ENCODE data around the gene SLC9A4.

The SLC9A4 gene

DNA sequence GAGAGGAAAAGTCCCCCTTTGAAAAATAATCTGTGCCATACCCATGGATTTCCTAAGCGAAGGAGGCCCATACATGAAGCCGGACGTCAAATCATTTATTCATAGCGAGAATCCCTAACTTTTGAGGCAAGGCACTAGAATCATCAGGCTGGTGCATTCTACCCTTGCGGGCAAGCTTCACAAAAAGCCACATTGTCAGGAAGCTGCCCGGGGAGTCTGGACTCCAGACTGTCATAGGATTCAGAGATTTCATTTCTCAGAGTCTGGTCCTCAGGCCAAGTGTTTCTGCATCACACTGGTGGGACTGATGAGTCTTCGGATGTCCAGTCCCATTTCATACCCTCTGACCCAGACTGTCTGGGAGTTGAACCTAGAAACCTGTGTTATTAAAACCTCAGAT lies 8.9 kb downstream of the SLC9A4 start:
- H3K4me2 ChIP-seq (ENCODE audit: low read depth, low read length, poor library complexity, severe bottlenecking) = no peak overlapping the region
- H3K36me3 ChIP-seq (ENCODE audit: low read length) = no peaks in the 10 kb centered on the region
- no peaks in the 10 kb centered on the region for H4K20me1 ChIP-seq (ENCODE audit: low read depth, low read length)
- H3K27me3 ChIP-seq (ENCODE audit: low read length) = no peaks in the 10 kb centered on the region
- TF ChIP-seq, protein P1, sequence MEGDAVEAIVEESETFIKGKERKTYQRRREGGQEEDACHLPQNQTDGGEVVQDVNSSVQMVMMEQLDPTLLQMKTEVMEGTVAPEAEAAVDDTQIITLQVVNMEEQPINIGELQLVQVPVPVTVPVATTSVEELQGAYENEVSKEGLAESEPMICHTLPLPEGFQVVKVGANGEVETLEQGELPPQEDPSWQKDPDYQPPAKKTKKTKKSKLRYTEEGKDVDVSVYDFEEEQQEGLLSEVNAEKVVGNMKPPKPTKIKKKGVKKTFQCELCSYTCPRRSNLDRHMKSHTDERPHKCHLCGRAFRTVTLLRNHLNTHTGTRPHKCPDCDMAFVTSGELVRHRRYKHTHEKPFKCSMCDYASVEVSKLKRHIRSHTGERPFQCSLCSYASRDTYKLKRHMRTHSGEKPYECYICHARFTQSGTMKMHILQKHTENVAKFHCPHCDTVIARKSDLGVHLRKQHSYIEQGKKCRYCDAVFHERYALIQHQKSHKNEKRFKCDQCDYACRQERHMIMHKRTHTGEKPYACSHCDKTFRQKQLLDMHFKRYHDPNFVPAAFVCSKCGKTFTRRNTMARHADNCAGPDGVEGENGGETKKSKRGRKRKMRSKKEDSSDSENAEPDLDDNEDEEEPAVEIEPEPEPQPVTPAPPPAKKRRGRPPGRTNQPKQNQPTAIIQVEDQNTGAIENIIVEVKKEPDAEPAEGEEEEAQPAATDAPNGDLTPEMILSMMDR (IDR thresholded peaks at IDR 0.05; ENCODE audit: insufficient read depth, low read length, poor library complexity, severe bottlenecking) = no peak
- no peak for TF ChIP-seq EZH2phosphoT487 (conservative IDR thresholded peaks at IDR 0.05; ENCODE audit: low read length)
- no peak overlapping the region for H3K9ac ChIP-seq (ENCODE audit: low read length)
- no peak overlapping the region for H3K4me3 ChIP-seq (ENCODE audit: insufficient read depth, low read length, poor library complexity, severe bottlenecking)
- H3F3A ChIP-seq (ENCODE audit: insufficient read depth) = no peaks in the 10 kb centered on the region
- H2AFZ ChIP-seq (ENCODE audit: low read depth, low read length, severe bottlenecking) = no peak overlapping the region
- H3K9me2 ChIP-seq (replicated peaks; ENCODE audit: insufficient read depth, low read length) = no peaks in the 10 kb centered on the region
- no peak overlapping the region for H3K27ac ChIP-seq (ENCODE audit: low read depth, low read length)
- no peaks in the 10 kb centered on the region for H3K9me3 ChIP-seq (ENCODE audit: insufficient read depth, low read length)
- no peaks in the 10 kb centered on the region for H3K79me2 ChIP-seq (ENCODE audit: insufficient read depth, low read length)

DNA sequence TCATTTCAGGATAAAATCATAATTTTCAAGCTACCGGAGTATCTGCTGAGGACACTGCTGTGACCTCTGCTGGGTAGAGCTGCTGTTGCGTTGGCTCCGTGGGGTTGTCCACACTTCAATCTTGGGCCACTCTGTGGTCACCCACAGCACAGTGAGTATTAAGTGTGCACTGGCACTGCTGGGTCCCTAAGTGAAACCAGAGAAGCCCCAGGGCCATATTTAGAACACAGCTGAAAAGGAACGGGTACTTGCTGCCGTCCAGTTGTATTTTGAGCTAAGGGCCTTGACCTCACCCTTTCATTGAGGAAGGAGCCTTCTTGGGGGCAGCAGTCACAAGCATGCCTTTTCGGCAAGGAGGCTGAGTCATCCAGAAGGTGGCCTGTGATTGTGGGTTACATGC lies 10.1 kb downstream of the SLC9A4 start:
- TF ChIP-seq, protein P1 (IDR thresholded peaks at IDR 0.05; ENCODE audit: insufficient read depth, low read length, poor library complexity, severe bottlenecking) = no peak
- TF ChIP-seq EZH2phosphoT487 (conservative IDR thresholded peaks at IDR 0.05; ENCODE audit: low read length) = no peak
- H3K36me3 ChIP-seq (ENCODE audit: low read length) = no peaks in the 10 kb centered on the region
- no peaks in the 10 kb centered on the region for H3K9me2 ChIP-seq (replicated peaks; ENCODE audit: insufficient read depth, low read length)
- H3K27me3 ChIP-seq (ENCODE audit: low read length) = no peaks in the 10 kb centered on the region
- H3K4me2 ChIP-seq (ENCODE audit: low read depth, low read length, poor library complexity, severe bottlenecking) = no peak overlapping the region
- H3K79me2 ChIP-seq (ENCODE audit: insufficient read depth, low read length) = no peaks in the 10 kb centered on the region
- no peak overlapping the region for H3K9ac ChIP-seq (ENCODE audit: low read length)
- H2AFZ ChIP-seq (ENCODE audit: low read depth, low read length, severe bottlenecking) = no peak overlapping the region
- no peak overlapping the region for H3K4me3 ChIP-seq (ENCODE audit: insufficient read depth, low read length, poor library complexity, severe bottlenecking)
- H4K20me1 ChIP-seq (ENCODE audit: low read depth, low read length) = no peaks in the 10 kb centered on the region
- H3K27ac ChIP-seq (ENCODE audit: low read depth, low read length) = no peak overlapping the region
- no peaks in the 10 kb centered on the region for H3F3A ChIP-seq (ENCODE audit: insufficient read depth)
- H3K9me3 ChIP-seq (ENCODE audit: insufficient read depth, low read length) = no peaks in the 10 kb centered on the region

DNA sequence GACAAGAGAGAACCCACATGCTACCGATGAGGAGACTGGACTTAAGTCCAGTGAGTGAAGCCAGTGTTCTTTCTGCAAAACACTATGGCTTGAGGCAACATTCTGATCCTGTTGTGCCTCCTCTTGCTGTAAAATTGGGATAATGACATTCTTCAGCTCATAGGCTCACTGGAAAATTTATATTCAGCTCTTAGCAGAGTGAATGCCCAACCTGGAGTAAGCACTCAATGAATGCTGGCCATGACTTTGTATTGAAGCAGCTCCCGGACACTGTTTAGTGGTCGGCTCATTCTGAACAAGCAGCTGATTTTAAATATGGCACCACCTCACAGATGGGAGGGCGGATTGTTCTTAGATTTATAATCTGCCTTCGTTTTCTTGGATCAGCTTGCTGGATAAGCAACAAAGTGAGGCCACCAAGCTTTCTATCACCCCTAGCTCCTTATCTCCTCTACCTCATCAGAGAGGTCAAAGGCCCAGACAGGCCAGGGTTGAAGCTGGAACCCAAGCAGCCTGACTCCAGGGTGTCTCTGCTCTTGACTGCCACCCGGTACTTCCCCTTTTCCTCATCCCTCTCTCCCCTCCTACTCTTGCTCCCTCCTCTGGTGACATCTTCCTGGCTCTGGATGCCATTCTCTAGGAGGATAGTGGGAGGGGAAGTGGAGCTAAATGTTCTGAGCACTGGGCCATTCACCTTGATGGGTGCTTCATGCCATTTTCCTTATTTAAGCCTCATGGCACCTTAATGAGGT lies 11.5 kb downstream of the SLC9A4 start:
- Histone ChIP-seq H3K9ac (ENCODE audit: low read length) (no peak overlapping the region), H3K27ac (ENCODE audit: low read depth, low read length) (no peak overlapping the region), H3F3A (ENCODE audit: insufficient read depth) (no peaks in the 10 kb centered on the region), H3K4me2 (ENCODE audit: low read depth, low read length, poor library complexity, severe bottlenecking) (no peak overlapping the region), H2AFZ (ENCODE audit: low read depth, low read length, severe bottlenecking) (no peak overlapping the region), H3K9me2 (replicated peaks; ENCODE audit: insufficient read depth, low read length) (no peaks in the 10 kb centered on the region), H4K20me1 (ENCODE audit: low read depth, low read length) (no peaks in the 10 kb centered on the region), H3K79me2 (ENCODE audit: insufficient read depth, low read length) (no peaks in the 10 kb centered on the region), H3K36me3 (ENCODE audit: low read length) (no peaks in the 10 kb centered on the region), H3K4me3 (ENCODE audit: insufficient read depth, low read length, poor library complexity, severe bottlenecking) (no peak overlapping the region), H3K9me3 (ENCODE audit: insufficient read depth, low read length) (no peaks in the 10 kb centered on the region), H3K27me3 (ENCODE audit: low read length) (no peaks in the 10 kb centered on the region)
- no peak for TF ChIP-seq EZH2phosphoT487 (conservative IDR thresholded peaks at IDR 0.05; ENCODE audit: low read length)
- TF ChIP-seq, protein P1 (IDR thresholded peaks at IDR 0.05; ENCODE audit: insufficient read depth, low read length, poor library complexity, severe bottlenecking) = no peak

All from SU-DHL-6 (cell line).